ENCODE results near the gene MYOF.
"Not testable (repeated sequence)": the region's sequence is repeated elsewhere in the genome, so short reads cannot be mapped to it uniquely, and the experiment has no call there.

Gene MYOF

DNA sequence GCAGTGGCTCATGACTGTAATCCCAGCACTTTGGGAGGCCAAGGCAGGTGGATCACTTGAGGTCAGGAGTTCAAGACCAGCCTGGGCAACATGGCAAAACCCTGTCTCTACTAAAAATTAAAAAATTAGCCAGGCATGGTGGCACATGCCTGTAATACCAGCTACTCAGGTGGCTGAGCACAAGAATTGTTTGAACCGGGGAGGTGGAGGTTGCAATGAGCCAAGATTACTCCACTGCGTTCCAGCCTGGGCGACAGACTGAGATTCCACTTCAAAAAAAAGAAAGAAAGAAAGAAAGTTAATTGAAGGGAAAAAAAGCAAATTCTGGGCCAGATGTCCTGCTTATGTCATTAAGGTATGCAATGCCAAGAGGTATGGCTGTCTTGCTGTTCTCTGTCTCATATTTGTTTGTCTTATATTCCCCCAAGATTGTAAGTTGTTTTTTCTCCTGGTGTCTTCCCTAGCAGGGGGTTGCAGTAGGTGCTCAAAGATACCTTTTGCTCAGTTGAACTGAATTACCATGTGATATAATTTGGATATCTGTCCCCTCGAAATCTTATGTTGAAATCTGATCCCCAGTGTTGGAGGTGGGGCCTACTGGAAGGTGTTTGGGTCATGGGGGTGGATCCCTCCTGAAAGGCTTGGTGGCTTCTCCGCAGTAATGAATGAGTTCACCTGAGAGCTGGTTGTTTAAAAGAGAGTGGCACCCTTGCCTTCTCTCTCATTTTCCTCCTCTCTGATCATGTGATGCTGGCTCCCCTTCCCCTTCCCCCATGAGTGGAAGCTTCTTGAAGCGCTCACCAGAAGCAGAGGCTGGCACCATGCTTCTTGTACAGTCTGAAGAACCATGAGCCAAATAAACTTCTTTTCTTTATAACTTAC, 60.9 kb downstream of the MYOF start:
- ATAC-seq (no peak), DNase-seq (no peak)

DNA sequence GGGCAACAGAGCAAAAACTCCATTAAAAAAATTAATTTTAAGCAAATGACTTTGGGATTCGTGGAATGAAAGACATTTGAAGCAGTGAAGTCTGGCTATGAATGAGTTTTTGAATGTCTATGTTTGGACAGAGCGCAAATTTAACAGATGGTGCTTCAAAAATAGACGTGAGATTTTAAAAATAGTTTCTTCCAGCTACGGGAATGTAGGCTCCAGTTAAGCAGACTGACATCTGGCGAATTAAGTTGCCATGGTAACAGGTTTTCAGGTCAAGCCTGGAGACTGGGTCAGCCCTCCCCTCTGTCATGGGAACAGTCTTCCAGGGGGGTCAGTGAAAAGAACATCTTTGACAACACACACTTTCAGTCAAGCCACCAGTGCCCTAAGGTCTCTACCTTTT, 62.0 kb downstream of the MYOF start:
- ATAC-seq (no peak), DNase-seq (no peak)

DNA sequence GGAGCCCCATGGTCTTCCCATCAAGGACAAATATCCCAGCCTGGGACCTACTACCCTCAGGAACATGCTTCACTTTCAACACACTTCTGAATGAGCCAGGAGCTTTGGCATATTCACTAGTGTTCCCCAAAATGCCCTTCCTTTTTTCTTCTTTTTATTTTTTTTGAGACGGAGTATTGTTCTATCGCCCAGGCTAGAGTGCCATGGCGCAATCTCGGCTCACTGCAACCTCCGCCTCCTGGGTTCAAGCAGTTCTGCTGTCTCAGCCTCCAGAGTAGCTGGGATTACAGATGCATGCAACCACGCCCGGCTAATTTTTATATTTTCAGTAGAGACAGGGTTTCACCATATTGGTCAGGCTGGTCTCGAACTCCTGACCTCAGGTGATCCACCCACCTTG, 63.1 kb downstream of the MYOF start:
- not testable (repeated sequence) for DNase-seq, ATAC-seq

DNA sequence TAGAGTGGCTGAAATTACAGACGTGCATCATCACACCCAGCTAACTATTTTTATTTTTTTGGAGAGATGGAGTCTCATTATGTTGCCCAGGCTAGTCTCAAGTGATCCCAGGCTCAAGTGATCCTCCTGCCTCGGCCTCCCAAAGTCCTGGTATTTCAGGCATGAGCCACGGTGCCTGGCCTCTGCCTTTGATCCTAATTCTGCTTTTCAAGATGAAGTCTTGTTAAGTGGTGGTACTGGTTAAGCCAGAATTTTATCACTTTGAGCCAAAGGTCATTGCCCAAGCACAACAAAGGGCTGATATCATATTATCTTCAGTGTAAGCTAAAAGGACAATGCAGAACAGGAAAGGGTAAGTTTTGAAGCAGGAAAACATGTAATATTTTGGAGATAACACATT, 64.2 kb downstream of the MYOF start:
- ATAC-seq (no peak), DNase-seq (no peak)

DNA sequence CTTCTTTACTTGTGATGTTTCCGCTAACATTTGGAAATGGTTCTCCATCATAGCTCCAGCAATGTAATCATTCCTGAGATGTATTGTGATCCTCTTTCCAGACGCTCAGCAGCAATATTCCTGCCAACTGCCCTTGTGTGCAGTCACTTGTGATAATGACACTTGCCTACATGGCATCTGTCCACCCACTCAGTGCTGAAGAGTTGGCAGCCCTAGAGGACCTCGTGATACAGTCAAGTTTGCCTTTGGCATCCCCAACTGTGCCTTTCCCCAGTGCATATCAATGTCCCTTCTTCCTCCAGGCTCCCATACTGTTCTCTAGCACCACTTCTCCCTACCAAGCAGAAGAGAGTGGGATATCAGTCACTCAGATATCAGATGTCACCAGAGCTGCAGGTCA, 64.9 kb downstream of the MYOF start:
- DNase-seq (no peak), ATAC-seq (no peak)

DNA sequence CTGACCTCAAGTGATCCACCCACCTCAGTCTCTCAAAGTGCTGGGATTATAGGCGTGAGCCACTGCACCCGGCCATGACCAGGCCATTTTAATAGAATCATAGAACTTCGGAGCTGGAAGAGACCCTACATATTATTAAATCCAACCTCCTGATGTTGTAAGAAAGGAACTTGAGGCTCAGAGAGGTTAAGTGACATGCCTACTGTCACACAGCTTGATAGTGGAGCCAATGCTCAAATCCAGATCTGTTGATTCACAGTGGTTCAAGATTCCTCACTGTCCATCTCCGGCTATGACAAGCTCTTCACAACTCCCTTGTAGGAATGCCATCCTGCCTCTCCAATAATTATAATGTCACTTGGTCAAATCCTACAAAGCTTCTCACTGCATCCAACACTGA, 65.3 kb downstream of the MYOF start:
- no peak for ATAC-seq
- no peak for DNase-seq

DNA sequence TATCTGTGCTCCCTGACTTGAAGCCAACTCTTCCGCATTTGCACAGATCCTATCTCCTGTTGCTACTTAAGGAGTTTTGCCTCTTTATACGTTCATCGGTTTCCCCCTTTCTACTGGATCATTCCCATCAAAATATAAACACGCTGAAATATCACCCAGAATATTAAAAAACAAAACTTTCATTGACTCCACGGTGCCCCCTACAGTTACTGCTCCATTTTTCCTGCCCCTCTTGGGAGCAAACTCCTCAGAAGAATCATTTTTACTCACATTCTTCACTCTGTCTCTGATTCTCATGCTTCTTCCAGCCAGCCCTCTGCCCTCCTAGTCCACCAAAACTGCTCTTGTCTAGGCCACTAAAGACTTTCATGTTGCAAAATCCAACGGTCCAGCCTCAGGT, 66.4 kb downstream of the MYOF start:
- DNase-seq = no peak
- no peak for ATAC-seq

DNA sequence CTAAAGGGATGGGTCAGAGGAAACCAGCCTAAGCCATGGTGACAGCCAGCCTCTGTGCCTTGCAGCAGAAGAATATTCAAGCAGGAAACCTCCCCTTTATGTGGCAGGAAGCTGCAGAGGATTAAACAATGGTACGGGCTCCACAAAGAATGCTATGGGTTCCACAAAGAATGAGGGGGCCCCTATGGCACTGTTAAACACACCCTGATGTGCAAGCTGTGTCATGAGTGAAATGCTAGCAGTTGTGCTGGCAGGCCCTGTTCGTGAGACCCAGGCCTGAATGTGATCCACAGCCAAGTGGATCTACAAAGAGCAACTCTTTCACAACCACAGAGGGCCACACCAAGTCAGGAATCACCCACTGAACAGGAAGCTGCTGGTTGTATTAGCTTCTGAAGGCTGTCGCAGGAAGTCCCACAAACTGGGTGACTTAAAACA, 68.9 kb downstream of the MYOF start:
- DNase-seq (peak; percentile 11), ATAC-seq (peak; percentile 53)

DNA sequence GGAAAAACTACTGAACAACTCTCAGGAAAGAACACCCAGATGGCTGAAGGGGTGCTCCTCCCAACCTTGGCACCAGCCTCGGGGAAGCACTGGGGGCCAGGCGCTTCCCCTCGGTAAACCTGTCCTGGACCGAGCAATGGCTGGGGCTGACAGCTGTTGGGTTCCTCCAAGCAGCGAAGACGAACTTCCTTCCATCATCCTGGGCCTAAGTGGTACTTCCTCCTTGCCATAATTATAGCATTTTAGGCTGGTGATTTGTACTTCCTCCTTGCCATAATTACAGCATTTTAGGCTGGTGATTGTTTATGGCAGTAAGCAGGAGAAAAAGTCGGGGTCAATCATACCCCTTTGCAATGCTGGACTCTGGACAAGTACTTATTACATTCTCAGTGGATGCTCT, 69.3 kb downstream of the MYOF start:
- ATAC-seq = no peak
- DNase-seq = no peak

DNA sequence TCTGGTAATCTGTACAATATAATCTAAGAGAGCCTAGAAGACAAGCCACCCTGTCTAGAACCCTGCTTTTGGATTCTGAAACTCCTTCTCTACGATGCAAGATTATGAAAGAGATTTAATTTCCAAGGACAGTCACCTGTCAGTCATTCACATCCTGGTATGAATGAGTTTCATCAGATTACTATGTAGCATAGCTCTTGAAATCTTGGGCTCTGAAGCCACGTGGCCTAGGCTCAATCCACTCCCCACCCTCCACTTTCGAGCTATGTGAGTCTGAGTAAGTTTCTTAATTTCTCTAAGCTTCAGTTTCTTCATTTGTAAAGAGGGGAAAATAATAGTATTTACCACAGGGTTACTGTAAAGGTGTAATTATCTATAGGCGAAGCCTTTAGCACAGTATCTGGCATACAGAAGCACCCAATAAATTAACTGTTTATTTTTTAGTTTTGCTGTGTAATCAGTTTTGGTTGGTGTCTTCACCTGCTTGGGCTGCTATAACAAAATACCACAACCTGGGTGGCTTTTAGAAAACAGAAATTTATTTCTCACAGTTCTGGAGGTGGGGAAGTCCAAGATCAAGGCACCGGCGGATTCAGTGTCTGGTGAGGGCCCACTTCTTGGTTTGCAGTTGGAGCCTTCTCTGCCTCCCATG, 71.3 kb downstream of the MYOF start:
- DNase-seq (no peak), ATAC-seq (no peak)

DNA sequence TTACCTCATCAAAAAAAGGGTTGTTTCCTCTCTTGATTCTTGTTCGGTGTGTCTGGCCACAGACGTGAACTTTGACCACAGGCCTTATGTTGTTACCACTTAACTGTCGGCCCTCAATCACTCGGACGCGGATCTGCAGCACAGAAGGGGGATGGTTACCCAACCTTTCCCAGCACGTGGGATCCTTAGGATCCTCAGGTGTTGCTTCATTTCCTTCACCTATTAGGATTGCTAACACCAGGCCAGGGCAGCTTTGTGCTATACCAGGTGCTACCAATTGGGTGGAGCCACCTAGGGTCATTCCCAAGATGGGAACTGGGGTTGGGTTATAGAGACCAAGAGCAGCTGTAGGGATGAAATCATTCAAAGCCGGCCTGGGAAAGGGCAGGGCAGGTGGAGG, 73.4 kb downstream of the MYOF start:
- DNase-seq (no peak), ATAC-seq (no peak)

DNA sequence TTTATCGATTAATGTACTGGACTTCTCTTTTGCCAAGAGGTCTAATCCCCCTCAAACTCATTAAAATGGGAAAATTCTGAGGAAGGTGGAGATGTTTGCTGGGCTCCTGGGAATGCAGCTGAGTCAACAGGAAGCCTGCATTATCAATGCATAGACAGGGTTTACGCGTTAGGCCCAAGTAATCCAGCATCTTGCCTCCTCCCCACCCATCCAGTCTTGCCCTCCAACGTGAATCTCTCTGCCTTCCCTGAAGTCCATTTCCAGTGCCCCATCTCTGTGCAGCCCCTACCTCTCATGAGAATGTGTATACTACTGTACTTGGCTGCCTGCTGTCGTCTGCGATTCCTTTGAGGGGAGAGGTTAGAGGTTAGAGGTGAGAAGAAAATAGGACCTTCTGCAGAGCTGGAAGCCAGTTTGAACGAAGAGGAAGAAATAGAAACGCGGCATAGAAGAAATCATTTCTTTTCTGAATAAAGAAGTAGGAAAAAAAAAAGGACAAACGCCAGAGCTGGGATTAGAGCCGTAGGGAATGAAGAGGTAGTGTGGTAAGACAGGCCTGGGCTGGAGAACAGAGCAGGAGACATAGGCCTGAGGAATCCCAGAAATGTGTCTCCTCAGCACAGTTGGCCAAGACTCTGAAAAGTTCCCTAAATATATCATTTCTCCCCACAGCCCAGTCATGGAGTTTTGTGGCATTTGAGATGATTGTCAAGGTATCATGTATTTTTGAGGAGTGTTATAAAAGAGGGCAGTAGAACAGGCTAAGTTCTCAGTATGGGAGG, 75.6 kb downstream of the MYOF start:
- DNase-seq (no peak), ATAC-seq (no peak)

DNA sequence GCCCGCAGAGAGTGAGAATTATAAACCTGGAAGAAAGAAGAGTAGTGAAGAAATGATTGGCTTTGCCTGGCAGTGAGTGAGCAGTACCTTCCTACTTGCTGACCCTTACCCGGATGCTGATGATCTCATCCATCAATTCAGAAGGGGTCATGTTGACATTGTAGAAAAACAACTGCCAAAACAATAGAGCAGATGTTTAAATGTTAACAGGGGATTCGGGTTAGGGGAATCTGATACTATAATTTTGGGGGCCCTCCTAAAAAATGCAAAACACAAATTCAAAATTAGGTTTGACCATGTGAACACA, 78.1 kb downstream of the MYOF start:
- DNase-seq = no peak
- no peak for ATAC-seq

DNA sequence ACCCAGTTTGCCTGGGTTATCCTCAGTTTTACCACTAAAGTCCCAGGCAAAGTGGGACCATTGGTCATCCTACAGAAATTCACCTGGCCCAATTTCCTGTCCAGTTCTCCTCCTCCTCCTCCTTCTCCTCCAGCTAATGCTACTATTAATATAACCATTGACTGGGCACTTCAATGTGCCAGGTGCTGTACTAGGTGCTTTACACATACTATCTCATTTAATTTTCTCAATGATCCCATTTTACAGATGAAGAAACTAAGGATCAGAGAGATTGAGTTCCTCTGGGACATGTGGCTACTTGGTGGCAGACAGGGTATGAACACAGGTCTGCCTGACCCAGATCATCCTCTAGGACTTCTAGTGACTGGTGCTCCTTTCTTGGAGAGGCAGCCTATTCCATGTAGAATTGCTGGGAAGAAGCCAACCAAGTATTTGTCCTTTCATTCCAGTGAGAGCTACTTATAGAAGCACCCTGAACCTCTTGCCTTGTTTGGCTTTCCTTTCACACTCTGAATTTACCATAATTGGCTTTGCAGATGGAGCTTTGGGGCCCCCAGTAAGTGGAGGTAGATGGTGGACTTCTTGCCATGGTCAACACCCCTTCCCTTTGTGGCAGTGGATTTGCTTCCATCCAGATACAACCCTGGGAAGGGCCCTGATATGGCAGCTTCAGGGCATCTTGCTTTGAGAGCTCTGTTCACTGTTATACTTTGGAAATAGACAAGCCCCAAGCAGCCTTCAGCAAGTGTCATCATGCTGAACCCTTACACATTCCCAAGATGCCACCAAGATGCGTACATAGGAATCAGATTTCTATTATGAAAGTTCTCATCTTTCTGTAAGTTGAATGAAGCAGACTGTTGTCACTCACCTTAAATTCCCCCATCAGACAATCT, 78.7 kb downstream of the MYOF start:
- ATAC-seq (no peak), DNase-seq (no peak)

DNA sequence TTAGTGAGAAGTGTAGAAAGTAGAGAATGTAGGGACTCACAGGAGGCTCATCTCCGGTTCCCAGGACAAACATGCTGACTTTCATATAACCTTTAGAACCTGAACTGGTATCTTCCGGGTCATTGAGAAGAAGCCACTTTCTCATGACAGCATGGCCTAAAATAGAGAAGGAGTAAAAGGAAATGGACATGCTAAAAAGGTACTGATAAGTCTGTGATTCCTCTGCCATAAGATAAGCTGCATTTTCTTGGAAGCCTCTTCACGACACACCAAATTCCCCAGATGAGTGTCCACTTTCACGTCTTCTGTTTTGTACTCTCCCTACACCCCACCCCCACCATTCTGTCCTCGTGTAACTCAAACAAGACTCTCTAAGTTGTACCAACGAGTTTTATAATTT, 79.9 kb downstream of the MYOF start:
- no peak for DNase-seq
- no peak for ATAC-seq

DNA sequence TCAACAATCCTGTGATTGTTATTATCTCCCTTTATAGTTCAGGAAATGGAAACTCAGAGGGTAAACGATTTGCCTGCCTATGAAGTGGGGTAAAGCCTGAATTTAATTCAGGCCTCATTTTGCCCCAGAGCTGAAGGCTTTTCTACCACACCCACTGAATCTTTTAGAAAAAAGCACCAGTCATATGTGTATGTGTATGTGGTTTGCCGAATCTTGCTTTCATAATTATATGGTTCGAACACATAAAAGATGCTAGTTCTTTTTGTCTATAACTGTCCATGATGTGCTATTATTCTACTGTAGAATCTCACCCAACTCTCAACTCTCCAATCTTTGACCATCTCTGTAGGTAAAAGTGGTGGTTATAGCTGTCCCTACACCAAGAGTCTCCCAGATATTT, 83.6 kb downstream of the MYOF start:
- DNase-seq = no peak
- no peak for ATAC-seq

DNA sequence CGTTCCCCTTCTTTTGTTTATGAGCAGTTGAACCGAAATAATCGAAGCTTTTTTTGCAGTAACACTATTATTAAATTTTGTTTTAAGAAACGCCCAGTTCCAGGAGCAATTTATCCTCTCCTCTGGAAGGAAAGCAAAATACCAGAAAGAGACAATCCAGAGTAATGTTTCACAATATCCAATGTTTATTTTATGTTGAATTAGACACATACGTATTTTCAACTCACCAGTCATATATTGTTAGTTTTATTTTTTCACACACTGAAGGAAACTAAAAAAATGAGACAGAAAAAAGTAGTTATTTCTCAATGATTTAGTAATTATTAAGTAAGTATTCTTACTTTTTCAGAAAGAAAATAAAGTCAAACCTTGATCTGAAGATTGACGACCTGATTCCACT, 85.1 kb downstream of the MYOF start:
- no peak for ATAC-seq
- no peak for DNase-seq

DNA sequence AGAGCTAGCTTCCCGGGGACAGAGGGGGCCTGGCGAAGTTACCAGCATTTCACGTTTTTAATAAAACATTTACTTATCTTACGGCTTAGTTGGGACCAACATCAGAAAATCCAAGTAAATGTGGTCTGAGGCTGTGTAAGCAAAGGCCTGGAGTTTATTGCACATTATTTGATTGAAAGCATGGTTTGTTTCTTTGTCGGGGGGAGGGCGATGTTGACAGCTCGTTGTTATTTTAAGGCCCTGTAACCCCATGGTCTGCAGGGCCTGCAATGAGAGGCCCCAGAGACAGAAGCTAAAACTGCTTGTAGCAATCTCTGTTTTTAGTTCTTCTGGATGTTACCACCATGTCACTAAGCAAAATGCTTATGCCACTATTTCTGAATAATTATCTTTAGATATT, 88.9 kb downstream of the MYOF start:
- DNase-seq (no peak), ATAC-seq (no peak)

DNA sequence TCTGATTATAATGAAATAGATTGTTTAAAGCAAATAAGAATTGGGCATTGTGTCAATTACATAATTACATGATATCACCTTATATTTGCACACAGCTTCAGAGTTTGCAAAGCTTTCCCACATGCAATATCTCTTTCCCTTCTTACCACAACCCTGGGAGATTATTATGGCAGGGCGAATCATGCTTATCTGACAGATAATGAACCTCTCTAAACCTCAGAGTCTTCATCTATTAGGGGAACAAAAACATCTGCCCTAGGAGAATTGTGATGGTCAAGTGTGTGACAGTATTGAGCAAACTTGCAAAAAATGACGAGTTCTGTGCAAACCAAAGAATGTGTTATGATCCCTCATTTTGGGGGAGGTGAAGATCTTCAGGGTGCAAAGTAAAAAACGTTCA, 90.0 kb downstream of the MYOF start:
- no peak for ATAC-seq
- no peak for DNase-seq

DNA sequence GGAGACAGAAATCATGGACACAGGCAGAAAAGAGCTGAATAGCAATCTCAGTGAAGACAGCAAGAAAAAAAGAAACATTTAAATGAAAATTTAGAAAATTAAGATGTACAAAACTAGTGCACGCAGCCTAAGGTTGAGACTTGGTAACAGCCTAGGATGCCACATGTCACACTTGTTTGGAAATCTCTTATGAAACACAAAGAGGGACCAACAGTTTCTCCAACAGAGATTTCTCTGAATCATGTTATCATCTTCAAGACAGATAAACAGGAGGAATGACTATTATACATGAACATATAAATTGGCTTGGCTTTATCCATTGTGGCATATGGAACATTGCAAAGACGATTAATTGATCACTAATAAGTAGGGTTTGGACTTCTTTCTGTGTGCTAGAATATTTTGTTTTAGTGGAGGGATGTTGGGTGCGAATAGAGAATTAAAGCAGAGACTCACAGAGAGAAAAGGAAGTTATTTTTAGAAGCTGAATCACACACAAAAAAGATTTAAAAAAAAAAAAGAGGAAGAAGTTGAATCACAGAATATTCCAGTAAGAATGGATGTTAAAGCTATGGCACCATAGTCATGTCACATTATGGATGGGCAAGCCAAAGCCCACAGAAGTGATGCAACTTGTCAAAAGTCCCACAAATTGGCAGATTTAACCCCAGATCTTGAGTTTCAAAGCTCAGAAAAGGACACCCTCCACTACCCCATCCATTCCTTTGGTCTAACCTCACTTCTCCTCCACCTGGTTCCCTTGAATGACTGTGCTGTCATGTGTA, 91.6 kb downstream of the MYOF start:
- ATAC-seq (no peak), DNase-seq (no peak)

DNA sequence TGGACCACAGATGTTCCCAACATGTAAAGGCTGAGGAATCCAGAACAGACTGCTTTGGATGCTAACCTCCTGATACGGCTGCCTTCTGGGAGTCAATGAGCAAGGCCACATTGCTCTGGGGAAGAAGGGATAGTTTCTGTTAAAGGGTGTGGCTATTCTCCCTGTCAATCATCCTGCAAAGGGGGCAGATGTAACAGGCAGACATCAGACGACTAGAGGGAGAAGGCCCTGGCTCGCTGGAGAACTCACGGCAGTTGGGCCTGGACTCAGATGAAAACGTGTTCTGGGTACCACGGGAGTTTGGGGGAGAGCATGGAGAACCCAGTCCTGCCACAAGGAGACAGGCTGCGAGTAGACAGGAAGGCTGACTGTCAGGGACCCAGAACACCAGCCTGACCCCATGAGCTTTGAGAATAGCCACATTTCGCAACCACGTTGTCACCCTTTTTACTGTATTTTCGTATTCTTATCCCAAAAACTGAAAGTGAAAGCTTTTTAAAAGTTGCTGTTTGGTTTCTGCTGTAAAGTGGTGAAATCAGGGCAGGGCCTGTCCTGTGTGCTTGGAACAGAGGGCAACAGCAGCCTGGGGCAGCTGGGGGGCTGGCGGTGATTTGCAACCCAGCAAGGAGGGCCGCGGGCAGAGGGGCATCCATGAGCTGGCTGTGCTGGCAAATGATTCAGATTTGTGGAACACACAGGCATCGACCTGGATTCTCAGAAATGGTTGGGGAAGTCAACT, 95.3 kb downstream of the MYOF start:
- ATAC-seq = peak; percentile 40
- DNase-seq = no peak
